OCI-LY7 (cell line): ENCODE results near the gene RPLP2.

Experiments
- CTCF ChIP-seq: fragments of 200-600 bp; sonication (generic); conservative IDR thresholded peaks from 2 replicates; pipeline ENCODE4 v1.5.1; 2014; ENCODE audit warnings: mild to moderate bottlenecking, antibody characterized with exemption, low read length, moderate library complexity, mixed read lengths
- EZH2phosphoT487 ChIP-seq: fragments of 200-600 bp; sonication (generic); IDR thresholded peaks from 2 replicates; pipeline ENCODE4 v1.6.1; 2018; ENCODE audit warnings: low read depth, borderline replicate concordance, mild to moderate bottlenecking, mixed run types, antibody characterized with exemption, low read length, moderate library complexity, mixed read lengths

GRCh38 chr11:794766-795633, 14.8 kb upstream of the RPLP2 start:
- TF ChIP-seq CTCF (no peak), EZH2phosphoT487 (no peak)
